ENCODE data around the gene BSX. TPM values are rescaled to one million over a fixed set of nuclear protein-coding genes. Genes with fewer than 3 reads are reported as not detected.

The BSX gene
- polyA plus RNA-seq, 4 donors: not detected

DNA sequence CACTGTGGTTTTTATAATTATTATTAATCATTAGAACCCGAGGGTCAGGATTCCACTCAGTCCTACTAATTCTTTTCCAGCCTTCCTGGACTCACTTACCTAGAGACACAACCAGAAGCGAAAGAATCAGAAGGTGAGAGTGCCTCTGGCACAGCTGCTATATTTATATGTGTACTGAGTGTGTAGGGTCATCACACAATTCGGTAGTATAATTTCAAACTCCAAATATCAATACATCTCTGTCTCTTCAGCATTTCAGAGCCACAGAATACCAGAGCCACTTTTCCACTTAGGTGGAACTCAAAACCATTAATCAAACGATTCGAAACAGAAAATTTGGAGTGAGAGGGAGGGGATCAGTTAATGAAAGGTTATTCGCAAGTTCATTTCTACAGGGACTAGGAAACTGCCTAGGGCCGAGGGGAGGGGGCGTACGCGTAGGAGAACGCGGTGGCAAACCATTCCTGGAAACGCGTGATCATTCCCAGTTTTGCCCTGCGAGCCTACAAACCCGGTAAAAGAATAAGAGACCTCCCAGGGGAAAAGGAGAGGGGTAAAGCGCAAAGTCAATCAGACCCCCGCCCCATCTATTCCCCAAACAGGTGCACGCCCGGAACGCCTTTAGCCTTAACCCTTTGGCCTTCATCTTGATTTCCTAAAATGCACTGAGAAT is 5.4 kb downstream of the BSX start:
- no peak for DNase-seq (ENCODE audit: low read depth in 4 of 4, low spot score in 2 of 4)

DNA sequence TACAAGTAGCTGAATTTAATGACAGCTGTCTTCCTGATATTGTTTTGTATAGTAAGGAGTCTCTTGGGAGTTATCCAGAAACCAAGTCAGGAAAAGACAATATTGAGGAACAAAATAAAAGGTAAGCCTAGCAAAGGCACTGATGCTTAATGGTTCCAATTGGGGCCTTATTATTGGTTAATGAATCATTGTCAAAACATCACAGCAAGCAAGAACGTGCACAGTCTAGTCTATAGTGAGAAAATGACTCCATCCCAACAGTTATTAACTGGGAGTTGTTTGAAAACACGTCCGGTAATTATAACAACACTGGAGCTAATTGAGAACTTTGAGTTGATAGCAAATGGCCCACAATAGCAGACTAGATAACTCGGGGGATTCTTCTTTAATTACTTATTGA is 17.7 kb downstream of the BSX start:
- no peak for DNase-seq (ENCODE audit: low read depth in 4 of 4, low spot score in 2 of 4)

GRCh38 chr11:122954455-122954854 is 27.2 kb downstream of the BSX start:
- no peak for DNase-seq (ENCODE audit: low read depth in 4 of 4, low spot score in 2 of 4)

DNA sequence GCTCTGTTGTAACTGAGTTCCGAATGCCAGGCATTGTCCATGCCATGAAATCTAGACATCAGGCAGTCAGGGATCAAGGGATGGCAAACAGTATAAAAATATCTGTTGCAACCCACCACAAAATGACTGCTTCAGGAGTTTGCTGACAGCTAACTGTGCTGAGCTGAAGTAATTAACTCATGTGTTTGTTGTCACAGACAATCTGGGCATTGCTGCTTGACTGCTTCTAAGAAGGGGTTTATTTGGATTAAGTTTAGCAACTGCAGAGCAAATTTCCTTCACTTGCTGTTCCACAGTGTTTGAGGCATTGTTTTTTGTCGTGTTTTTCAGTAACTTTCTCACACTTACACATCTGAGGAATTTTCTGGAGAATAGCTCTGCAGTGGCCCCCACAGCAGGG is 30.4 kb downstream of the BSX start:
- no peak for DNase-seq (ENCODE audit: low read depth in 4 of 4, low spot score in 2 of 4)

DNA sequence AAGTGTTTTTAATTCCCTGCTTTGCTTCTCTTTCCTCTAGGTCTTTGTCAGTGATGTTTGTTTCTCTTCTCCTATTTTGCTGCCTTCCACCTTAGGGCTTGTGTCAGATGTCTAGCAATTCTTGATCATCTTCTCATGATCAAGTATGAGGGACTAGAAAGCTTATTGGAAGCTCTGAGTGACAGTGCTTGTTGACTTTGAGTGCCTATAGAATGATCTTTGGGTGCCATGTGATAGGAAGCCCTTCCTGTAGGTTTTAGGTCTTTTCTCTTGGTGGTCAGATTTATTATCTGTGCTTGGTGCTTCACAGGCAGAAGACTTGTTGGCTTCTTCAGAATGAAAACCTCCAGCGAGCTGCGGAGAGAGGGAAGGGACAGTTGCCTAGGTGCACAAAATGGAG is 43.1 kb downstream of the BSX start:
- no peak for DNase-seq (ENCODE audit: low read depth in 4 of 4, low spot score in 2 of 4)

- no peak for DNase-seq (ENCODE audit: low read depth in 4 of 4, low spot score in 2 of 4)
Measured at GRCh38 chr11:122937983-122938382, 43.7 kb downstream of the BSX start.

- no peak for DNase-seq (ENCODE audit: low read depth in 4 of 4, low spot score in 2 of 4)
Measured at GRCh38 chr11:122933416-122933815, 48.2 kb downstream of the BSX start.

DNA sequence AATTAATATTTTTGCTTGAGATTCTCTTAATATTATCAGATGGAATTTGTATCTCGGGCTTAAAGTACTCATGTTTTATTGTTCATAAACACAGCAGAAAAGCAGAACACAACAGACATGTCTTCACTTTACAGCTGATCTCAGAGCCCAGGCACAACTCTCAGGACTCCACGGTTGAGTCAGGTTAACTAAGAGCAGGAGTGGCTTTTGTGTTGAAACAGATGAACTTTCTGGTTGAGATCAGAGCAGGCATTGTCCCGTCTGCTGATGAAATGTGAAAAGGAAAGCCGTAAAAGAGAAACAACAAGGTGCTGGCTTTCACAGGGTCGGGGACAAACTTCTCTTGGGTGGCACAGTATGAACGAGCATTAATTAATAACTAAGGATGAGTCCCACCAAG is 50.1 kb downstream of the BSX start:
- DNase-seq (ENCODE audit: low read depth in 4 of 4, low spot score in 2 of 4): no peak

Other genes starting within 250 kb of the BSX start
- gene CRTAM, start 143.3 kb downstream of the BSX start, polyA plus RNA-seq (ENCODE audit: insufficient read length in 4 of 4): under 1 TPM in 2 of 4 donors, not detected in 2; 0.05 to 0.14 TPM
- gene JHY, start 99.1 kb downstream of the BSX start, polyA plus RNA-seq (ENCODE audit: insufficient read length in 4 of 4): 10 to 100 TPM; 11.2 to 13.9 (median 12.6) TPM
- 1,000 to 10,000 TPM; 1,196 to 1,453 (median 1,312) TPM for gene HSPA8, start 80.3 kb upstream of the BSX start, polyA plus RNA-seq (ENCODE audit: insufficient read length in 4 of 4)
- 10 to 100 TPM; 27.6 to 49.2 (median 36.7) TPM for gene CLMP, start 213.4 kb upstream of the BSX start, polyA plus RNA-seq (ENCODE audit: insufficient read length in 4 of 4)